ENCODE data around the gene GALK2. TPM values are rescaled to one million over a fixed set of nuclear protein-coding genes. Genes with fewer than 3 reads are reported as not detected.
"Not testable (repeated sequence)": the region's sequence is repeated elsewhere in the genome, so short reads cannot be mapped to it uniquely, and the experiment has no call there.

Gene GALK2
- total RNA-seq, 6 experiments from 2014 or later: 17.5 to 24.7 (median 21.6) TPM

DNA sequence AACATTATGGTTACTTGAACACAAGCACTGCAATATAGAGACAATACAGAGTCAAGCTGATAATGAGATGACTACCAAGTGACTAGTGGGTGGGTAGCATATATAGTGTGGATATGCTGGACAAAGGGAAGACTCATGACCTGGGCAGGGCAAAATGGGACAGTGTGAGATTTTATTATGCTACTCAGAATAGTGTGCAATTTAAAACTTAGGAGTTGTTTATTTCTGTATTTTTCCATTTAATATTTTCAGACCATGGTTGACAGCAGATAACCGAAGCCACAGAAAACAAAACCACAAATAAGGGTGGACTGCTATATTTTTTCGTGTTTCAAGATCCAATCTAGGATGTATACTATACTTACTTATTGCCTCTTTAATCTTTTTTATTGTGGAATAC is 19.6 kb downstream of the GALK2 start:
- TF ChIP-seq, protein P1, sequence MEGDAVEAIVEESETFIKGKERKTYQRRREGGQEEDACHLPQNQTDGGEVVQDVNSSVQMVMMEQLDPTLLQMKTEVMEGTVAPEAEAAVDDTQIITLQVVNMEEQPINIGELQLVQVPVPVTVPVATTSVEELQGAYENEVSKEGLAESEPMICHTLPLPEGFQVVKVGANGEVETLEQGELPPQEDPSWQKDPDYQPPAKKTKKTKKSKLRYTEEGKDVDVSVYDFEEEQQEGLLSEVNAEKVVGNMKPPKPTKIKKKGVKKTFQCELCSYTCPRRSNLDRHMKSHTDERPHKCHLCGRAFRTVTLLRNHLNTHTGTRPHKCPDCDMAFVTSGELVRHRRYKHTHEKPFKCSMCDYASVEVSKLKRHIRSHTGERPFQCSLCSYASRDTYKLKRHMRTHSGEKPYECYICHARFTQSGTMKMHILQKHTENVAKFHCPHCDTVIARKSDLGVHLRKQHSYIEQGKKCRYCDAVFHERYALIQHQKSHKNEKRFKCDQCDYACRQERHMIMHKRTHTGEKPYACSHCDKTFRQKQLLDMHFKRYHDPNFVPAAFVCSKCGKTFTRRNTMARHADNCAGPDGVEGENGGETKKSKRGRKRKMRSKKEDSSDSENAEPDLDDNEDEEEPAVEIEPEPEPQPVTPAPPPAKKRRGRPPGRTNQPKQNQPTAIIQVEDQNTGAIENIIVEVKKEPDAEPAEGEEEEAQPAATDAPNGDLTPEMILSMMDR (IDR thresholded peaks at IDR 0.05): no peak
- Mint-ChIP-seq H3K36me3 (ENCODE audit: low read depth) (peaks cover under 1% of the 10 kb centered on the region; the same call in 1 of the 2 replicates), H3K4me3 (no peak overlapping the region), H3K9me3 (no peaks in the 10 kb centered on the region), H3K27ac (no peak overlapping the region), H3K4me1 (ENCODE audit: low read depth) (peaks cover 20% of the 10 kb centered on the region), H3K27me3 (ENCODE audit: insufficient read depth) (no peaks in the 10 kb centered on the region)
- DNase-seq: no peak

DNA sequence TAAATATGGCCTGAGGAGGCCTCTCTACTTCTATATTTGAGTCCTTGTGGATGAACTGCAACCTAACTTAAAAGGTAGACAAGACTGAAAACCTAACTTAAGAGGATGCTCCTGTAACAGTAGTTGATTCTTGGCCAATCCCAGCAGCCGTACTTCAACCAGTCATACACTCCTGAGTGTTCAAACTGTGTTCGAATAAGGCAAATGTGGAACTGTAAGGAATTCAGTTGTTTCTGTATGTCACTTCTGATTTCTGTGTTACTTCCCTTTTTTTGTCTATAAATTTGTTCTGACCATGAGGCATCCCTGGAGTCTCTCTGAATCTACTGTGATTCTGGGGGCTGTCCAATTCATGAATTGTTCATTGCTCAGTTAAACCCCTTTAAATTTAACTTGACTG is 20.5 kb downstream of the GALK2 start:
- no peak overlapping the region for H3K27ac Mint-ChIP-seq
- H3K4me3 Mint-ChIP-seq: no peak overlapping the region
- H3K36me3 Mint-ChIP-seq (ENCODE audit: low read depth): no peaks in the 10 kb centered on the region
- H3K27me3 Mint-ChIP-seq (ENCODE audit: insufficient read depth): no peaks in the 10 kb centered on the region
- no peak for DNase-seq
- no peaks in the 10 kb centered on the region for H3K9me3 Mint-ChIP-seq
- TF ChIP-seq, protein P1 (IDR thresholded peaks at IDR 0.05): no peak
- peaks cover 23% of the 10 kb centered on the region for H3K4me1 Mint-ChIP-seq (ENCODE audit: low read depth)

DNA sequence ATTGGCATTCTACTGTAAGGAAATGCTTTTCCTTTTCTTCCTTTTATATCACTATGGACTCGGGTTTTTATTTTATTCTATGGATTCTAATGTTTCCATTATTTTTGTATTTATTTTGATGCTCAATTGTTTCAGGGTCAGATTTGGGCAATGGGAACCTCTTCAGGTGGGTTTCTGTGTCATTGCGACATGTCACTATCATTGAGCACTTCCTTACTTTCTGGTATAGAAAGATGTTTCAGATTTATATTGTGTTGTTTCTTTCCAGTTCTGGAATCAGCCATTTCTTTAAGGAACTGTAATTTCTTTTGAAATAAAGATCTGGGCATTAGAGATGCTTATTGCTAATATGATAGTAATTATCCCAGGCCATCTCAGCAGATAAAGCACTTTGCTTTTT is 21.8 kb downstream of the GALK2 start:
- Mint-ChIP-seq H3K4me1 (ENCODE audit: low read depth) (peaks cover 28% of the 10 kb centered on the region), H3K9me3 (no peaks in the 10 kb centered on the region), H3K36me3 (ENCODE audit: low read depth) (no peaks in the 10 kb centered on the region), H3K27me3 (ENCODE audit: insufficient read depth) (no peaks in the 10 kb centered on the region), H3K4me3 (no peak overlapping the region), H3K27ac (no peak overlapping the region)
- no peak for DNase-seq
- TF ChIP-seq, protein P1 (IDR thresholded peaks at IDR 0.05): no peak

DNA sequence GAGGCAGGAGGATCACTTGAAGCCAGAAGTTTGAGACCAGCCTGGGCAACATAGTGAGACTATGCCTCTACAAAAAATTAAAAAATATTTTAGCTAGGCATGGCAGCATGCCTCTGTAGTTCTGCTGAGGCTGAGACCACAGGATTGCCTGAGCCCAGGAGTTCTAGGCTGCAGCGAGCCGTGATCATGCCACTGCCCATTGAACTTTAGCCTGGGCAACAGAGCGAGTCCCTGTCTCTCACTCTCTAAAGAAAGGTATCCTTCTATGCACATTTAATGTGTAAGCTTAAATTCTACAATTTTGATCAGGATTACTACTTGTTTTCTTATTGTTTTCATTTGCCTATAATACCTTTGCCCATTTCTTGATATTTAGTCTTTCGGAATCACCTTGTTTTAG is 26.8 kb downstream of the GALK2 start:
- peaks cover 16% of the 10 kb centered on the region; the same call in 1 of the 2 replicates for H3K4me1 Mint-ChIP-seq (ENCODE audit: low read depth)
- TF ChIP-seq, protein P1 (IDR thresholded peaks at IDR 0.05): no peak
- no peak overlapping the region for H3K4me3 Mint-ChIP-seq
- no peaks in the 10 kb centered on the region for H3K9me3 Mint-ChIP-seq
- H3K27me3 Mint-ChIP-seq (ENCODE audit: insufficient read depth): no peaks in the 10 kb centered on the region
- H3K36me3 Mint-ChIP-seq (ENCODE audit: low read depth): peaks cover 5% of the 10 kb centered on the region
- no peak for DNase-seq
- H3K27ac Mint-ChIP-seq: no peak overlapping the region

DNA sequence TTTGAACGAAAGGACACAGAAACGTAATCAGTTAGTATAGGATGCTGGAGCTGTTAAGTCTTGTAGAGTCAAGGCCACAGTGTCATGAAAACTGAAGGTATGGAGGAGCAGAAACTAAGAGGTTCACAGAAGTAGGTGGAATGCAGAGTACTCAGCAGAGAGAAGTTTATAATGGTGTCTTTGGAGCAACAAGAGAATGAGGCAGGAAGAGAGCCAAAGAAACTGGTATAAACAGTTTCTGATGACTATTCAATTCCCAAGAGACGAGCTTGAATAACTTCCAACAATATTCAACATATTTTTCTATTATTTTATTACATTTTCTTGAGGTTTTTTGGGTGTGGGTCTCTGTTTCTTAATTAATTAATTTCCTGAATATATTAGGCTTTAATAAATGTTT is 29.6 kb downstream of the GALK2 start:
- DNase-seq: no peak
- peaks cover 16% of the 10 kb centered on the region; the same call in 1 of the 2 replicates for H3K4me1 Mint-ChIP-seq (ENCODE audit: low read depth)
- H3K27me3 Mint-ChIP-seq (ENCODE audit: insufficient read depth): no peaks in the 10 kb centered on the region
- H3K36me3 Mint-ChIP-seq (ENCODE audit: low read depth): peaks cover 25% of the 10 kb centered on the region
- no peak overlapping the region for H3K4me3 Mint-ChIP-seq
- no peaks in the 10 kb centered on the region for H3K9me3 Mint-ChIP-seq
- H3K27ac Mint-ChIP-seq: 0 out of 2 replicates have a peak overlapping the region, but pooled peaks have one; percentile 3
- TF ChIP-seq, protein P1 (IDR thresholded peaks at IDR 0.05): no peak

DNA sequence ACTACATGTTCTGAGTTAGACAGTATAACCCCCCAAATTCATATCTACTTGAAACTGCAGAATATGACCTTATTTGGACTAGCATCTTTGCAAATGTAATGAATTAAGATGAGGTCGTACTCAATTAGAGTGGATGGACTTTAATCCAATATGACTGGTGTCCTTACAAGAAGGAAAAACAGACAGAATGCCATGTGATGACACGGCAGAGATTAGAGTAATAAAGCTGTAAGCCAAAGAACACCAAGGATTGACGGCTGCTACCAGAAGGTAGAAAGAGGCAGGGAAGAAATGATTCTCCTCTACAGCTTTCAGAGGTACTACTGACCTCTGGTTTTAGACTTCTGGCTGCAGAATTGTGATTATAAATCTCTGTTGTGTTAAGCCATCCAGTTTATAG is 30.3 kb downstream of the GALK2 start:
- peaks cover 15% of the 10 kb centered on the region; the same call in 1 of the 2 replicates for H3K4me1 Mint-ChIP-seq (ENCODE audit: low read depth)
- no peaks in the 10 kb centered on the region; the same call in 1 of the 2 replicates for H3K9me3 Mint-ChIP-seq
- TF ChIP-seq, protein P1 (IDR thresholded peaks at IDR 0.05): no peak
- peaks cover 32% of the 10 kb centered on the region for H3K36me3 Mint-ChIP-seq (ENCODE audit: low read depth)
- H3K27ac Mint-ChIP-seq: no peak overlapping the region
- H3K4me3 Mint-ChIP-seq: no peak overlapping the region
- no peak for DNase-seq
- H3K27me3 Mint-ChIP-seq (ENCODE audit: insufficient read depth): no peaks in the 10 kb centered on the region

DNA sequence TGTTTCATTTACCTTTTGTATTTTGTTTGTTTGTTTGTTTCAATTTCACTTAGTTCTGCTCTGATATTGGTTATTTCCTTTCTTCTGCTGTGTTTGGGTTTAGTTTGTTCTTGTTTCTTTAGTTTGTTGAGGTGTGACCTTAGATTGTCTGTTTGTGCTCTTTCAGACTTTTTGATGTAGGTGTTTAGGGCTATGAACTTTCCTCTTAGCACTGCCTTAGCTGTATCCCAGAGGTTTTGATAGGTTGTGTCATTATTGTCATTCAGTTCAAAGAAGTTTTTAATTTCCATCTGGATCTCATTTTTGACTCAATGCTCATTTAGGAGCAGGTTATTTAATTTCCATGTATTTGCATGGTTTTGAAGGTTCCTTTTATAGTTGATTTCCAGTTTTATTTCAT is 38.1 kb downstream of the GALK2 start:
- Mint-ChIP-seq H3K9me3 (peaks cover 44% of the 10 kb centered on the region), H3K36me3 (ENCODE audit: low read depth) (peaks cover 84% of the 10 kb centered on the region)
- not testable (repeated sequence) for H3K27me3 Mint-ChIP-seq (ENCODE audit: insufficient read depth); DNase-seq; H3K4me3 Mint-ChIP-seq; H3K4me1 Mint-ChIP-seq (ENCODE audit: low read depth); H3K27ac Mint-ChIP-seq
